ENCODE measurements around the gene MDM1. TPM values are rescaled to one million over a fixed set of nuclear protein-coding genes. Genes with fewer than 3 reads are reported as not detected.

The MDM1 gene
- total and polyA plus RNA-seq, 2 of the 13 experiments (the other 11 are each of a cell fraction or from before 2014, with no cell fraction given): 4.6 to 15.2 TPM

GRCh38 chr12:68293347-68293746 lies 38.8 kb downstream of the MDM1 start:
- H2AFZ ChIP-seq (ENCODE audit: low read length): no peak overlapping the region
- no peak for ATAC-seq
- H3K27ac ChIP-seq (ENCODE audit: extremely low read length, insufficient read depth, low read length): no peak overlapping the region
- BruUV-seq (replicated peaks): no TSS peak
- in situ Hi-C loops (cut with HindIII; ENCODE audit: extremely low pct_ligation_motif_present, low pct_unique_long_range_greater_than_20kb) (no loop called here), intact Hi-C loops (cut with micrococcal nuclease; ENCODE audit: unreplicated experiment) (no loop called here)
- no peak for DNase-seq (ENCODE audit: low spot score)
- H3K27me3 ChIP-seq (ENCODE audit: control insufficient read depth in 1 of 2, insufficient read depth in 2 of 2, low read length in 2 of 2): no peaks in the 10 kb centered on the region
- H3K4me2 ChIP-seq (ENCODE audit: low read depth, low read length): no peak overlapping the region
- POLR2A ChIA-PET: no interaction called here
- H3K9me3 ChIP-seq (ENCODE audit: low read length): no peaks in the 10 kb centered on the region
- no peaks in the 10 kb centered on the region for H3K79me2 ChIP-seq (ENCODE audit: insufficient read depth, low read length)
- no peaks in the 10 kb centered on the region; a peak in 1 of 5 replicates for H3K36me3 ChIP-seq (replicated peaks in 1 of 2; ENCODE audit: control insufficient read depth in 1 of 2, insufficient read depth in 2 of 2, low read length in 2 of 2)
- no peak overlapping the region for H3K4me3 ChIP-seq (replicated peaks in 1 of 3; ENCODE audit: insufficient read depth in 1 of 3, low read depth in 2 of 3, low read length in 3 of 3)
- H3K9ac ChIP-seq (ENCODE audit: insufficient read depth, low read depth, low read length): no peak overlapping the region
- CTCF ChIA-PET (ENCODE audit: low intra/inter-chr PET ratio, low total read pairs): no interaction called here
- H3K4me1 ChIP-seq (ENCODE audit: insufficient read depth, low read length): no peaks in the 10 kb centered on the region
- TF ChIP-seq ZBTB1 (CRISPR knock-in tag; IDR thresholded peaks at IDR 0.05; ENCODE audit: borderline replicate concordance) (no peak), KDM6A (CRISPR knock-in tag; IDR thresholded peaks at IDR 0.05; ENCODE audit: low read depth) (no peak), ZFP41 (CRISPR knock-in tag; IDR thresholded peaks at IDR 0.05; ENCODE audit: borderline replicate concordance) (no peak), POLR2AphosphoS2 (IDR thresholded peaks at IDR 0.05; ENCODE audit: low read depth, low read length) (no peak), ZNF451 (CRISPR knock-in tag; IDR thresholded peaks at IDR 0.05) (no peak), TCF7L2 (IDR thresholded peaks at IDR 0.05; ENCODE audit: low read depth, low read length) (no peak), ZNF30 (CRISPR knock-in tag; IDR thresholded peaks at IDR 0.05) (no peak), REXO4 (CRISPR knock-in tag; IDR thresholded peaks at IDR 0.05; ENCODE audit: borderline replicate concordance) (no peak)
- TF ChIP-seq, protein P1, sequence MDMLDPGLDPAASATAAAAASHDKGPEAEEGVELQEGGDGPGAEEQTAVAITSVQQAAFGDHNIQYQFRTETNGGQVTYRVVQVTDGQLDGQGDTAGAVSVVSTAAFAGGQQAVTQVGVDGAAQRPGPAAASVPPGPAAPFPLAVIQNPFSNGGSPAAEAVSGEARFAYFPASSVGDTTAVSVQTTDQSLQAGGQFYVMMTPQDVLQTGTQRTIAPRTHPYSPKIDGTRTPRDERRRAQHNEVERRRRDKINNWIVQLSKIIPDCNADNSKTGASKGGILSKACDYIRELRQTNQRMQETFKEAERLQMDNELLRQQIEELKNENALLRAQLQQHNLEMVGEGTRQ (IDR thresholded peaks at IDR 0.05; ENCODE audit: low read depth, low read length): no peak
- TF ChIP-seq, protein P1 (CRISPR knock-in tag; IDR thresholded peaks at IDR 0.05; ENCODE audit: borderline replicate concordance): no peak
- TF ChIP-seq, protein P2, sequence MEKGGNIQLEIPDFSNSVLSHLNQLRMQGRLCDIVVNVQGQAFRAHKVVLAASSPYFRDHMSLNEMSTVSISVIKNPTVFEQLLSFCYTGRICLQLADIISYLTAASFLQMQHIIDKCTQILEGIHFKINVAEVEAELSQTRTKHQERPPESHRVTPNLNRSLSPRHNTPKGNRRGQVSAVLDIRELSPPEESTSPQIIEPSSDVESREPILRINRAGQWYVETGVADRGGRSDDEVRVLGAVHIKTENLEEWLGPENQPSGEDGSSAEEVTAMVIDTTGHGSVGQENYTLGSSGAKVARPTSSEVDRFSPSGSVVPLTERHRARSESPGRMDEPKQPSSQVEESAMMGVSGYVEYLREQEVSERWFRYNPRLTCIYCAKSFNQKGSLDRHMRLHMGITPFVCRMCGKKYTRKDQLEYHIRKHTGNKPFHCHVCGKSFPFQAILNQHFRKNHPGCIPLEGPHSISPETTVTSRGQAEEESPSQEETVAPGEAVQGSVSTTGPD (CRISPR knock-in tag; IDR thresholded peaks at IDR 0.05): no peak
- no peaks in the 10 kb centered on the region for H4K20me1 ChIP-seq (ENCODE audit: insufficient read depth, low read length)
- FAIRE-seq: no peak
